IMR-90 (cell line): ENCODE data around the gene F10. TPM values are rescaled to one million over a fixed set of nuclear protein-coding genes. Genes with fewer than 3 reads are reported as not detected.

ENCODE experiments used
- ATAC-seq: fragments of 200-7000 bp; cut with Tn5 transposase; 2 replicates; pipeline ENCODE4 v1.9.1; 2020; ENCODE audit warnings: low read depth, mild to moderate bottlenecking, moderate library complexity
- BruUV-seq: library from RNA; stranded (reverse); fragments of 400-500 nt; replicated peaks from 2 replicates; lab custom pipeline; 2021; lab: Mats Ljungman, UMichigan
- CTCF ChIA-PET: fragments of 300-600 bp; formaldehyde crosslinking; extraction: SDS; loops from one replicate; lab custom pipeline; 2021; ENCODE audit warnings: antibody characterized with exemption; lab: Yijun Ruan, JAX
- POLR2A ChIA-PET: fragments of 300-600 bp; sonication (Branson Sonifier 250); formaldehyde crosslinking; loops from one replicate; lab custom pipeline; 2022; ENCODE audit warnings: antibody characterized with exemption; ENCODE audit not compliant: unreplicated experiment; lab: Charles Lee
- DNase-seq: peaks from one replicate; pipeline ENCODE4 v3.0.0; 2013
- H2AFZ ChIP-seq: replicated peaks from 2 replicates; pipeline ENCODE3; 2013; ENCODE audit warnings: low read length, mild to moderate bottlenecking; ENCODE audit not compliant: poor library complexity
- H2AK5ac ChIP-seq: 2 replicates; pipeline ENCODE4 v1.6.1; 2013; ENCODE audit warnings: low read depth, low read length, inconsistent platforms
- H2AK9ac ChIP-seq: replicated peaks from 2 replicates; pipeline ENCODE3; 2013; ENCODE audit warnings: mild to moderate bottlenecking, low read depth, low read length, moderate library complexity; ENCODE audit not compliant: poor library complexity
- H2BK120ac ChIP-seq: 2 replicates; pipeline ENCODE4 v1.6.1; 2013; ENCODE audit warnings: low read depth, low read length, inconsistent platforms
- H2BK15ac ChIP-seq: 3 replicates; pipeline ENCODE4 v1.6.1; 2013; ENCODE audit warnings: low read depth, low read length, inconsistent platforms
- H2BK20ac ChIP-seq: 2 replicates; pipeline ENCODE4 v1.6.1; 2013; ENCODE audit warnings: low read depth, mild to moderate bottlenecking, inconsistent platforms, low read length, moderate library complexity
- H2BK5ac ChIP-seq: 2 replicates; pipeline ENCODE4 v1.6.1; 2013; ENCODE audit warnings: mild to moderate bottlenecking, low read depth, low read length, inconsistent platforms; ENCODE audit not compliant: poor library complexity, severe bottlenecking
- H3K14ac ChIP-seq: replicated peaks from 2 replicates; pipeline ENCODE4 v1.6.1; 2013; ENCODE audit warnings: low read depth, low read length, inconsistent platforms
- H3K18ac ChIP-seq: 2 replicates; pipeline ENCODE4 v1.6.1; 2013; ENCODE audit warnings: low read depth, low read length, control low read depth
- H3K23ac ChIP-seq: 2 replicates; pipeline ENCODE4 v1.6.1; 2013; ENCODE audit warnings: low read depth, low read length, inconsistent platforms
- H3K27ac ChIP-seq: 2 replicates; pipeline ENCODE4 v1.5.1; 2013; ENCODE audit warnings: mild to moderate bottlenecking, control low read depth, low read length; ENCODE audit not compliant: insufficient read depth
- H3K27me3 ChIP-seq: 2 replicates; pipeline ENCODE4 v1.6.1; 2013; ENCODE audit warnings: low read length; ENCODE audit not compliant: control insufficient read depth, insufficient read depth
- H3K36me3 ChIP-seq: 2 replicates; pipeline ENCODE4 v1.6.1; 2013; ENCODE audit warnings: low read length, mixed read lengths; ENCODE audit not compliant: control insufficient read depth, insufficient read depth
- H3K4ac ChIP-seq: 2 replicates; pipeline ENCODE4 v1.6.1; 2013; ENCODE audit warnings: low read depth, low read length, inconsistent platforms
- H3K4me1 ChIP-seq: 2 replicates; pipeline ENCODE4 v1.6.1; 2013; ENCODE audit warnings: low read length, mixed read lengths; ENCODE audit not compliant: control insufficient read depth, insufficient read depth
- H3K4me2 ChIP-seq: 2 replicates; pipeline ENCODE4 v1.6.1; 2013; ENCODE audit warnings: low read depth, mild to moderate bottlenecking, control low read depth, low read length, moderate library complexity
- H3K4me3 ChIP-seq: 2 replicates; pipeline ENCODE4 v1.5.1; 2013; ENCODE audit warnings: low read depth, mild to moderate bottlenecking, control low read depth, low read length, moderate library complexity; ENCODE audit not compliant: insufficient read depth
- H3K56ac ChIP-seq: 2 replicates; pipeline ENCODE4 v1.6.1; 2013; ENCODE audit warnings: low read length, inconsistent platforms; ENCODE audit not compliant: insufficient read depth; ENCODE audit errors: extremely low read depth
- H3K79me1 ChIP-seq, 2 experiments: 2 replicates each; pipeline ENCODE4 v1.6.1; 2013; ENCODE audit warnings: low read length in 2 of 2, inconsistent platforms in 1 of 2, low read depth in 1 of 2
- H3K9ac ChIP-seq: 2 replicates; pipeline ENCODE4 v1.6.1; 2013; ENCODE audit warnings: low read depth, low read length, control low read depth
- H3K9me1 ChIP-seq: 2 replicates; pipeline ENCODE4 v1.6.1; 2013; ENCODE audit warnings: low read length, inconsistent platforms; ENCODE audit not compliant: insufficient read depth
- H3K9me3 ChIP-seq: 2 replicates; pipeline ENCODE4 v1.6.1; 2013; ENCODE audit warnings: low read length; ENCODE audit not compliant: control insufficient read depth, insufficient read depth
- H4K20me1 ChIP-seq: 2 replicates; pipeline ENCODE4 v1.6.1; 2013; ENCODE audit warnings: low read length, inconsistent platforms; ENCODE audit not compliant: insufficient read depth
- H4K5ac ChIP-seq: 2 replicates; pipeline ENCODE4 v1.6.1; 2013; ENCODE audit warnings: mild to moderate bottlenecking, low read depth, low read length, control low read depth
- H4K8ac ChIP-seq, 2 experiments: 2 replicates each; pipeline ENCODE4 v1.6.1; 2013; ENCODE audit warnings: low read depth in 2 of 2, low read length in 2 of 2, control low read depth in 1 of 2, inconsistent platforms in 1 of 2
- H4K91ac ChIP-seq: 2 replicates; pipeline ENCODE4 v1.6.1; 2013; ENCODE audit warnings: low read depth, low read length, inconsistent platforms; ENCODE audit not compliant: insufficient read depth
- BHLHE40 ChIP-seq: fragments of 150-350 bp; IDR thresholded peaks from 2 replicates; pipeline ENCODE4 v1.6.1; 2016; ENCODE audit warnings: mild to moderate bottlenecking, low read depth, low read length
- CEBPB ChIP-seq: IDR thresholded peaks from 2 replicates; pipeline ENCODE4 v1.6.1; 2012; ENCODE audit warnings: low read depth, low read length, improper control_type of control experiment
- CHD1 ChIP-seq: IDR thresholded peaks from 2 replicates; pipeline ENCODE4 v1.6.1; 2012; ENCODE audit warnings: low read depth, low read length, improper control_type of control experiment
- ELK1 ChIP-seq: fragments of 150-350 bp; IDR thresholded peaks from 2 replicates; pipeline ENCODE4 v1.6.1; 2016; ENCODE audit warnings: low read depth, mild to moderate bottlenecking, low read length, moderate library complexity, borderline replicate concordance
- MAFK ChIP-seq: IDR thresholded peaks from 2 replicates; pipeline ENCODE4 v1.6.1; 2012; ENCODE audit warnings: low read depth, low read length, improper control_type of control experiment
- MAZ ChIP-seq: IDR thresholded peaks from 2 replicates; pipeline ENCODE4 v1.6.1; 2012; ENCODE audit warnings: low read depth, mild to moderate bottlenecking, low read length, improper control_type of control experiment, moderate library complexity, borderline replicate concordance
- MXI1 ChIP-seq: IDR thresholded peaks from 2 replicates; pipeline ENCODE4 v1.6.1; 2012; ENCODE audit warnings: low read depth, mild to moderate bottlenecking, low read length, moderate library complexity, borderline replicate concordance
- NFE2L2 ChIP-seq: fragments of 150-350 bp; IDR thresholded peaks from 2 replicates; pipeline ENCODE4 v1.6.1; 2016; ENCODE audit warnings: low read depth, mild to moderate bottlenecking, low read length
- POLR2A ChIP-seq: IDR thresholded peaks from 2 replicates; pipeline ENCODE4 v1.6.1; 2012; ENCODE audit warnings: mild to moderate bottlenecking, low read depth, low read length
- RAD21 ChIP-seq: IDR thresholded peaks from 2 replicates; pipeline ENCODE4 v1.6.1; 2012; ENCODE audit warnings: low read length, improper control_type of control experiment
- RCOR1 ChIP-seq: IDR thresholded peaks from 2 replicates; pipeline ENCODE4 v1.6.1; 2012; ENCODE audit warnings: mild to moderate bottlenecking, low read length, improper control_type of control experiment; ENCODE audit not compliant: insufficient replicate concordance
- RFX5 ChIP-seq: IDR thresholded peaks from 2 replicates; pipeline ENCODE4 v1.8.0; 2012; ENCODE audit warnings: low read depth, mild to moderate bottlenecking, low read length, moderate library complexity
- SMC3 ChIP-seq: fragments of 150-350 bp; IDR thresholded peaks from 2 replicates; pipeline ENCODE4 v1.6.1; 2016; ENCODE audit warnings: low read depth, mild to moderate bottlenecking, antibody characterized with exemption, low read length, moderate library complexity
- WGBS, 2 experiments: methylation state at CpG; one replicate each; pipeline versions ENCODE4 v1.1.5 to v1.1.7; 2013; ENCODE audit warnings: missing lambda C conversion rate in 2 of 2; ENCODE audit not compliant: insufficient read length in 1 of 2; ENCODE audit errors: extremely low coverage in 2 of 2; 5-methylcytosine and 5-hydroxymethylcytosine counted together
- dilution Hi-C: fragments of 300-500 bp; cut with HindIII; formaldehyde crosslinking; loops from one replicate; pipeline ENCODE4 v1.14.3; 2018; ENCODE audit warnings: low sequenced_read_pairs; ENCODE audit not compliant: unreplicated experiment
- in situ Hi-C: fragments of 300-500 bp; cut with MboI; formaldehyde crosslinking; loops from 3 replicates; pipeline ENCODE4 v1.14.3; 2019; ENCODE audit warnings: low sequenced_read_pairs, inconsistent platforms, mixed read lengths
- intact Hi-C: fragments of 100-400 bp; cut with micrococcal nuclease; formaldehyde crosslinking; loops from 2 replicates; pipeline ENCODE4 v1.10.0; 2022
- polyA plus RNA-seq, 3 experiments: library from polyadenylated mRNA; depleted of rRNA; stranded (reverse); fragments of >200 nt; gene quantifications; 2 replicates each; pipeline ENCODE4 v1.2.3, GENCODE V29; 2012; ENCODE audit warnings: low replicate concordance in 1 of 3
- total RNA-seq: library from RNA; depleted of rRNA; stranded (reverse); fragments of >200 nt; gene quantifications from 2 replicates; pipeline ENCODE4 v1.2.3, GENCODE V29; 2012
- TF ChIP-seq, protein P1 (sequence below): fragments of 150-350 bp; IDR thresholded peaks from 2 replicates; pipeline ENCODE4 v1.6.1; 2017; ENCODE audit warnings: mild to moderate bottlenecking, antibody characterized with exemption, low read length, low read depth
- TF ChIP-seq, protein P2 (sequence below): conservative IDR thresholded peaks from 2 replicates; pipeline ENCODE4 v1.5.1; 2012; ENCODE audit warnings: mild to moderate bottlenecking, low read depth, low read length, improper control_type of control experiment

The F10 gene
- total and polyA plus RNA-seq, 2 of the 4 experiments (the other 2 are of a cell fraction) = 9.1 to 19.5 TPM

DNA sequence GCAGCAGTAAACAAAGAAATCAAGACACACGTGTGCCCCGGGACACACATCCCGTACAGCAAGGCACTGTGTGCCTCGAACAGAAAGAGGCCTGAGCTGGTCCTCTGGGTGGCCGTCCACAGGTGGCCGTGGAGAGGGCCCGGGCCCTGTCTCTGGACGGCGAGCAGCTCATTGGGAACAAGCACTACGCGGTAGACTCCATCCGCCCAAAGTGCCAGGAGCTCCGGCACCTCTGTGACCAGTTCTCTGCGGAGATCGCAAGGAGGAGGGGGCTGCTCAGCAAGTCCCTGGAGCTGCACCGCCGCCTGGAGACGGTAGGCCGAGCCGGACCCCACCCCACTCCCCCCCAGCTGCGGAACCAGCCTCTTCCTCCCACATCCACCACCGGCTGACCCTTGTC lies 47.7 kb upstream of the F10 start:
- Histone ChIP-seq H3K79me1 (no peaks in the 10 kb centered on the region), H3K56ac (no peak overlapping the region), H3K27ac (no peak overlapping the region), H2AK5ac (no peak overlapping the region), H3K4me1 (no peaks in the 10 kb centered on the region; the same call in 1 of the 2 replicates), H4K91ac (no peak overlapping the region), H4K20me1 (no peaks in the 10 kb centered on the region), H3K36me3 (no peaks in the 10 kb centered on the region), H3K9me1 (no peaks in the 10 kb centered on the region), H3K4ac (no peak overlapping the region), H3K9me3 (no peaks in the 10 kb centered on the region), H3K18ac (no peak overlapping the region), H3K23ac (no peak overlapping the region), H4K5ac (no peak overlapping the region), H3K27me3 (peaks cover 27% of the 10 kb centered on the region), H3K9ac (no peak overlapping the region), H2BK5ac (no peak overlapping the region), H2AK9ac (no peak overlapping the region), H2BK20ac (no peak overlapping the region), H2BK15ac (no peak overlapping the region), H3K4me2 (no peak overlapping the region), H4K8ac (no peak overlapping the region), H2BK120ac (no peak overlapping the region), H2AFZ (no peak overlapping the region), H3K14ac (no peak overlapping the region), H3K4me3 (no peak overlapping the region)
- POLR2A ChIA-PET = no interaction called here
- no peak for DNase-seq
- BruUV-seq = no TSS peak
- 78% methylated on average over 12 of the region's 22 CpGs; no CpG with 5 or more reads in 1 of the 2 experiments for WGBS, 2 experiments
- CTCF ChIA-PET = no interaction called here
- ATAC-seq = no peak
- dilution Hi-C loops = no loop called here
- in situ Hi-C loops = no loop called here
- TF ChIP-seq MAZ = no peak
- TF ChIP-seq NFE2L2 = no peak
- TF ChIP-seq MXI1 = no peak
- TF ChIP-seq, protein P1, sequence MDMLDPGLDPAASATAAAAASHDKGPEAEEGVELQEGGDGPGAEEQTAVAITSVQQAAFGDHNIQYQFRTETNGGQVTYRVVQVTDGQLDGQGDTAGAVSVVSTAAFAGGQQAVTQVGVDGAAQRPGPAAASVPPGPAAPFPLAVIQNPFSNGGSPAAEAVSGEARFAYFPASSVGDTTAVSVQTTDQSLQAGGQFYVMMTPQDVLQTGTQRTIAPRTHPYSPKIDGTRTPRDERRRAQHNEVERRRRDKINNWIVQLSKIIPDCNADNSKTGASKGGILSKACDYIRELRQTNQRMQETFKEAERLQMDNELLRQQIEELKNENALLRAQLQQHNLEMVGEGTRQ = no peak
- TF ChIP-seq RCOR1 = no peak
- TF ChIP-seq CHD1 = no peak
- no peak for TF ChIP-seq SMC3
- TF ChIP-seq MAFK = no peak
- no peak for TF ChIP-seq CEBPB
- no peak for TF ChIP-seq ELK1
- no peak for TF ChIP-seq BHLHE40
- TF ChIP-seq RAD21 = no peak
- no peak for TF ChIP-seq RFX5
- TF ChIP-seq, protein P2, sequence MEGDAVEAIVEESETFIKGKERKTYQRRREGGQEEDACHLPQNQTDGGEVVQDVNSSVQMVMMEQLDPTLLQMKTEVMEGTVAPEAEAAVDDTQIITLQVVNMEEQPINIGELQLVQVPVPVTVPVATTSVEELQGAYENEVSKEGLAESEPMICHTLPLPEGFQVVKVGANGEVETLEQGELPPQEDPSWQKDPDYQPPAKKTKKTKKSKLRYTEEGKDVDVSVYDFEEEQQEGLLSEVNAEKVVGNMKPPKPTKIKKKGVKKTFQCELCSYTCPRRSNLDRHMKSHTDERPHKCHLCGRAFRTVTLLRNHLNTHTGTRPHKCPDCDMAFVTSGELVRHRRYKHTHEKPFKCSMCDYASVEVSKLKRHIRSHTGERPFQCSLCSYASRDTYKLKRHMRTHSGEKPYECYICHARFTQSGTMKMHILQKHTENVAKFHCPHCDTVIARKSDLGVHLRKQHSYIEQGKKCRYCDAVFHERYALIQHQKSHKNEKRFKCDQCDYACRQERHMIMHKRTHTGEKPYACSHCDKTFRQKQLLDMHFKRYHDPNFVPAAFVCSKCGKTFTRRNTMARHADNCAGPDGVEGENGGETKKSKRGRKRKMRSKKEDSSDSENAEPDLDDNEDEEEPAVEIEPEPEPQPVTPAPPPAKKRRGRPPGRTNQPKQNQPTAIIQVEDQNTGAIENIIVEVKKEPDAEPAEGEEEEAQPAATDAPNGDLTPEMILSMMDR = no peak
- TF ChIP-seq POLR2A = no peak
- intact Hi-C loops = no loop called here
